ENCODE results near the gene RALA. TPM values are rescaled to one million over a fixed set of nuclear protein-coding genes. Genes with fewer than 3 reads are reported as not detected.

The RALA gene
- total RNA-seq (22.4 TPM), polyA plus RNA-seq (10 to 100 TPM; 57.0 to 71.2 (median 58.4) TPM)

- no peaks in the 10 kb centered on the region for H3K9me3 ChIP-seq (ENCODE audit: control insufficient read depth in 2 of 2, low read length in 2 of 2)
- peak within 1 kb of the TSS; percentile 87 to 99 (median 93) for H3K4me3 Mint-ChIP-seq
- H3K4me1 ChIP-seq (ENCODE audit: control insufficient read depth, insufficient read depth, low read length, poor library complexity, severe bottlenecking): peaks cover 39% of the 10 kb centered on the region
- no peaks in the 10 kb centered on the region for H3K9me3 Mint-ChIP-seq
- no peaks in the 10 kb centered on the region for H3K36me3 ChIP-seq (ENCODE audit: control insufficient read depth, insufficient read depth, low read length)
- peak within 1 kb of the TSS; percentile 94 for H3K4me3 ChIP-seq (ENCODE audit: low read depth, low read length)
- peaks cover 11% of the 10 kb centered on the region for H3K36me3 Mint-ChIP-seq
- H3K27me3 ChIP-seq (ENCODE audit: control insufficient read depth, insufficient read depth, low read length): no peaks in the 10 kb centered on the region
- H3K27ac Mint-ChIP-seq: peak within 1 kb of the TSS; percentile 90 to 99 (median 96)
- H3K27ac ChIP-seq (ENCODE audit: insufficient read depth, low read length, poor library complexity, severe bottlenecking): peak within 1 kb of the TSS; percentile 84
- H3K27me3 Mint-ChIP-seq: no peaks in the 10 kb centered on the region
- ATAC-seq (ENCODE audit: low read depth in 2 of 2): peak; percentile 95 to 96
- DNase-seq: peak; percentile 87 to 93 (median 87)
- peaks cover 26 to 55% (median 49%) of the 10 kb centered on the region in 4 donors for H3K4me1 Mint-ChIP-seq
Measured at GRCh38 chr7:39623047-39623731, at the start of gene RALA. RALA (plus strand) TSS chr7:39623572; CDS start chr7:39686668, 63,096 bp downstream.

- H3K27ac Mint-ChIP-seq: peak overlapping the region in 2 of 3 donors; percentile 37 to 72
- H3K4me1 ChIP-seq (ENCODE audit: control insufficient read depth, insufficient read depth, low read length, poor library complexity, severe bottlenecking): no peaks in the 10 kb centered on the region
- H3K27me3 Mint-ChIP-seq: no peaks in the 10 kb centered on the region
- ATAC-seq (ENCODE audit: low read depth in 2 of 2) (no peak), DNase-seq (no peak)
- peaks cover 18% of the 10 kb centered on the region for H3K36me3 Mint-ChIP-seq
- H3K27ac ChIP-seq (ENCODE audit: insufficient read depth, low read length, poor library complexity, severe bottlenecking): no peak overlapping the region
- no peak overlapping the region for H3K4me3 ChIP-seq (ENCODE audit: low read depth, low read length)
- H3K4me3 Mint-ChIP-seq: peak overlapping the region in 1 of 4 donors; percentile 3
- H3K27me3 ChIP-seq (ENCODE audit: control insufficient read depth, insufficient read depth, low read length): no peaks in the 10 kb centered on the region
- H3K4me1 Mint-ChIP-seq: peaks cover 3 to 10% (median 5%) of the 10 kb centered on the region in 4 donors
- H3K9me3 ChIP-seq (ENCODE audit: control insufficient read depth in 2 of 2, low read length in 2 of 2): no peaks in the 10 kb centered on the region
- H3K36me3 ChIP-seq (ENCODE audit: control insufficient read depth, insufficient read depth, low read length): peaks cover 20% of the 10 kb centered on the region
- H3K9me3 Mint-ChIP-seq: no peaks in the 10 kb centered on the region
Measured at GRCh38 chr7:39574673-39575349, 48.6 kb upstream of the RALA start.

- peaks cover 10% of the 10 kb centered on the region for H3K36me3 Mint-ChIP-seq
- peaks cover 3 to 6% (median 6%) of the 10 kb centered on the region in 4 donors for H3K4me1 Mint-ChIP-seq
- DNase-seq (no peak), ATAC-seq (ENCODE audit: low read depth in 2 of 2) (no peak)
- H3K27ac Mint-ChIP-seq: no peak overlapping the region
- H3K27ac ChIP-seq (ENCODE audit: insufficient read depth, low read length, poor library complexity, severe bottlenecking): no peak overlapping the region
- no peak overlapping the region for H3K4me3 Mint-ChIP-seq
- no peaks in the 10 kb centered on the region for H3K4me1 ChIP-seq (ENCODE audit: control insufficient read depth, insufficient read depth, low read length, poor library complexity, severe bottlenecking)
- peaks cover 9% of the 10 kb centered on the region for H3K36me3 ChIP-seq (ENCODE audit: control insufficient read depth, insufficient read depth, low read length)
- no peaks in the 10 kb centered on the region for H3K27me3 ChIP-seq (ENCODE audit: control insufficient read depth, insufficient read depth, low read length)
- H3K4me3 ChIP-seq (ENCODE audit: low read depth, low read length): no peak overlapping the region
- no peaks in the 10 kb centered on the region for H3K27me3 Mint-ChIP-seq
- H3K9me3 ChIP-seq (ENCODE audit: control insufficient read depth in 2 of 2, low read length in 2 of 2): no peaks in the 10 kb centered on the region
- no peaks in the 10 kb centered on the region for H3K9me3 Mint-ChIP-seq
Measured at GRCh38 chr7:39577229-39577874, 46.0 kb upstream of the RALA start.

GRCh38 chr7:39580149-39580874 lies 43.1 kb upstream of the RALA start:
- DNase-seq (peak; percentile 61 to 90 (median 76)), ATAC-seq (ENCODE audit: low read depth in 2 of 2) (peak; percentile 93 to 96)
- Histone ChIP-seq H3K36me3 (ENCODE audit: control insufficient read depth, insufficient read depth, low read length) (no peaks in the 10 kb centered on the region), H3K4me1 (ENCODE audit: control insufficient read depth, insufficient read depth, low read length, poor library complexity, severe bottlenecking) (no peaks in the 10 kb centered on the region), H3K9me3 (ENCODE audit: control insufficient read depth in 2 of 2, low read length in 2 of 2) (no peaks in the 10 kb centered on the region), H3K4me3 (ENCODE audit: low read depth, low read length) (no peak overlapping the region), H3K27me3 (ENCODE audit: control insufficient read depth, insufficient read depth, low read length) (no peaks in the 10 kb centered on the region), H3K27ac (ENCODE audit: insufficient read depth, low read length, poor library complexity, severe bottlenecking) (no peak overlapping the region)
- peaks cover 0 to 8% (median 4%) of the 10 kb centered on the region in 4 donors for H3K4me1 Mint-ChIP-seq
- no peaks in the 10 kb centered on the region for H3K9me3 Mint-ChIP-seq
- H3K36me3 Mint-ChIP-seq: no peaks in the 10 kb centered on the region
- no peak overlapping the region for H3K4me3 Mint-ChIP-seq
- H3K27ac Mint-ChIP-seq: peak overlapping the region in 2 of 3 donors; percentile 22 to 29
- H3K27me3 Mint-ChIP-seq: no peaks in the 10 kb centered on the region

GRCh38 chr7:39582536-39582935 lies 40.8 kb upstream of the RALA start:
- no peaks in the 10 kb centered on the region for H3K4me1 ChIP-seq (ENCODE audit: control insufficient read depth, insufficient read depth, low read length, poor library complexity, severe bottlenecking)
- Mint-ChIP-seq H3K9me3 (no peaks in the 10 kb centered on the region), H3K27me3 (no peaks in the 10 kb centered on the region), H3K27ac (no peak overlapping the region), H3K4me3 (no peak overlapping the region), H3K36me3 (no peaks in the 10 kb centered on the region), H3K4me1 (peaks cover 0 to 8% (median 3%) of the 10 kb centered on the region in 4 donors)
- no peak overlapping the region for H3K27ac ChIP-seq (ENCODE audit: insufficient read depth, low read length, poor library complexity, severe bottlenecking)
- ATAC-seq (ENCODE audit: low read depth in 2 of 2) (no peak), DNase-seq (no peak)
- H3K27me3 ChIP-seq (ENCODE audit: control insufficient read depth, insufficient read depth, low read length): no peaks in the 10 kb centered on the region
- H3K9me3 ChIP-seq (ENCODE audit: control insufficient read depth in 2 of 2, low read length in 2 of 2): no peaks in the 10 kb centered on the region
- H3K4me3 ChIP-seq (ENCODE audit: low read depth, low read length): no peak overlapping the region
- H3K36me3 ChIP-seq (ENCODE audit: control insufficient read depth, insufficient read depth, low read length): no peaks in the 10 kb centered on the region

GRCh38 chr7:39583539-39583938 lies 39.8 kb upstream of the RALA start:
- H3K36me3 Mint-ChIP-seq: no peaks in the 10 kb centered on the region
- Histone ChIP-seq H3K9me3 (ENCODE audit: control insufficient read depth in 2 of 2, low read length in 2 of 2) (no peaks in the 10 kb centered on the region), H3K36me3 (ENCODE audit: control insufficient read depth, insufficient read depth, low read length) (no peaks in the 10 kb centered on the region), H3K4me1 (ENCODE audit: control insufficient read depth, insufficient read depth, low read length, poor library complexity, severe bottlenecking) (peaks cover 5% of the 10 kb centered on the region), H3K27me3 (ENCODE audit: control insufficient read depth, insufficient read depth, low read length) (no peaks in the 10 kb centered on the region), H3K4me3 (ENCODE audit: low read depth, low read length) (no peak overlapping the region), H3K27ac (ENCODE audit: insufficient read depth, low read length, poor library complexity, severe bottlenecking) (no peak overlapping the region)
- no peak overlapping the region for H3K4me3 Mint-ChIP-seq
- peaks cover 0 to 13% (median 6%) of the 10 kb centered on the region in 4 donors for H3K4me1 Mint-ChIP-seq
- no peak overlapping the region for H3K27ac Mint-ChIP-seq
- DNase-seq (no peak), ATAC-seq (ENCODE audit: low read depth in 2 of 2) (no peak)
- H3K27me3 Mint-ChIP-seq: no peaks in the 10 kb centered on the region
- no peaks in the 10 kb centered on the region for H3K9me3 Mint-ChIP-seq

- no peak overlapping the region for H3K27ac ChIP-seq (ENCODE audit: insufficient read depth, low read length, poor library complexity, severe bottlenecking)
- Mint-ChIP-seq H3K4me1 (peaks cover 6 to 22% (median 17%) of the 10 kb centered on the region in 4 donors), H3K4me3 (peak overlapping the region in 1 of 4 donors; percentile 56), H3K27ac (no peak overlapping the region), H3K27me3 (no peaks in the 10 kb centered on the region), H3K9me3 (no peaks in the 10 kb centered on the region), H3K36me3 (no peaks in the 10 kb centered on the region)
- DNase-seq (no peak), ATAC-seq (ENCODE audit: low read depth in 2 of 2) (no peak)
- no peaks in the 10 kb centered on the region for H3K36me3 ChIP-seq (ENCODE audit: control insufficient read depth, insufficient read depth, low read length)
- H3K4me1 ChIP-seq (ENCODE audit: control insufficient read depth, insufficient read depth, low read length, poor library complexity, severe bottlenecking): peaks cover 20% of the 10 kb centered on the region
- H3K4me3 ChIP-seq (ENCODE audit: low read depth, low read length): no peak overlapping the region
- no peaks in the 10 kb centered on the region for H3K27me3 ChIP-seq (ENCODE audit: control insufficient read depth, insufficient read depth, low read length)
- H3K9me3 ChIP-seq (ENCODE audit: control insufficient read depth in 2 of 2, low read length in 2 of 2): no peaks in the 10 kb centered on the region
Measured at GRCh38 chr7:39587393-39587792, 36.0 kb upstream of the RALA start.
